ENCODE data around the gene XPO4.

Gene XPO4

DNA sequence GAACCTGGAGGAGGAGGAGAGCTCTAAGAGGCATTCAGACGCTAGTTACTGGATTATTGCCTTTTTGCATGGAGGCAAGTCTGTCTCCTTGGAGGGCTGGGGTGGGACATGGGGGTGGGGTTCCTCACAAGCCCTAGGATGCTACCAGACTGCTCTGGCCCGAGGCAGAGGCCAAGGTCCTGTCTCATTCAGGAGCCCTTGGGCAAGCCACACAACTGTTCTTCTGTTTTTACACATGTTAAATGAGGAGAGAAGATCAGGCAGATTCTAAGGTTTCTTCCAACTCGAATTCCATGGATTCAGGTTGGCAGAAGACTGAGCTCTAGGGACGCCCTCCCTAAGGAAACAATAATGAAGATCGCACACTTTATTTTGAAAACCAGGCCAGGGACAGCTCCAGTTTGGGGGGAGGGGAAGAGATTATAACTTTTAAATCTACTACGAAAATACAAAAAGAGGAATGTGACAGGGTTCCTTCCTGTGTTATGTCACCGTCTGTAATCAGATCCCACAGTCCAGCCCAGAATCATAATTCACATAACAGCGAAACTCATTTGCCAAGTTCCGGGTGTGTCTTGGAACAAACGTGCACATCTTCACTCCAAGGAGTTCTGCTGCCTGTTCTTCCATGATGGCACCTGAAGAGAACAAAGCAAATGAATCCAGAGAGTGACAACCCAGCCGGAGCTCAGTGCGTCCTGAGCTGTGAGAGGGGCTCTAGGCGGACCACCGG lies 173.8 kb downstream of the XPO4 start:
- DNase-seq (ENCODE audit: low read depth), result no peak

DNA sequence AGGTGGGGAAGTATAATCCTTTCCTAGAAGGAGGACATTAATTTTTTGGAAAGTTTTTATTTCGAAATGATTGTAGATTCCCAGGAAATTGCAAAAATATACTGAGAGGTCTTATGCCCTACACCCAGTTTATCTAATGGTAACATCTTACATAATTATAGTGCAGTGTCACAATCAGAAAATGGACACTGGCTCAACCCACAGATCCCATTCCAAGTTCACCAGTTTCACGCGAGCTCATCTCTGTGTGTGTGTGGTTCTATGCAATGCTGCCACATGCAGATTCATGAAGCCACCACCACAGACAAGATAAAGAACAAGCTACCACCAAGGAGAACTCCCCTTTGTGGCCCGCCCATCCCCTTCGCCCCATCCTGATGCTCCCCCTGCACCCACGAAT lies 174.7 kb downstream of the XPO4 start:
- no peak for DNase-seq (ENCODE audit: low read depth)
